HUES48 (cell line): ENCODE results near the gene NR3C1.

Experiments
- H3K27ac ChIP-seq: one replicate; pipeline ENCODE4 v1.7.0; 2013; ENCODE audit warnings: low read depth, low read length, inconsistent platforms
- H3K27me3 ChIP-seq: 2 replicates; pipeline ENCODE4 v1.6.1; 2013; ENCODE audit warnings: mild to moderate bottlenecking, low read length; ENCODE audit not compliant: control insufficient read depth, insufficient read depth
- H3K36me3 ChIP-seq: 2 replicates; pipeline ENCODE4 v1.6.1; 2013; ENCODE audit warnings: low read length; ENCODE audit not compliant: control insufficient read depth, insufficient read depth
- H3K4me1 ChIP-seq: 2 replicates; pipeline ENCODE4 v1.6.1; 2013; ENCODE audit warnings: mild to moderate bottlenecking, low read length; ENCODE audit not compliant: control insufficient read depth, insufficient read depth
- H3K4me3 ChIP-seq: 2 replicates; pipeline ENCODE4 v1.5.1; 2013; ENCODE audit warnings: mild to moderate bottlenecking, low read depth, low read length
- H3K9ac ChIP-seq: 2 replicates; pipeline ENCODE4 v1.6.1; 2013; ENCODE audit warnings: mild to moderate bottlenecking, low read depth, low read length, moderate library complexity
- H3K9me3 ChIP-seq: 2 replicates; pipeline ENCODE4 v1.6.1; 2013; ENCODE audit warnings: low read length; ENCODE audit not compliant: control insufficient read depth, insufficient read depth

Gene NR3C1

DNA sequence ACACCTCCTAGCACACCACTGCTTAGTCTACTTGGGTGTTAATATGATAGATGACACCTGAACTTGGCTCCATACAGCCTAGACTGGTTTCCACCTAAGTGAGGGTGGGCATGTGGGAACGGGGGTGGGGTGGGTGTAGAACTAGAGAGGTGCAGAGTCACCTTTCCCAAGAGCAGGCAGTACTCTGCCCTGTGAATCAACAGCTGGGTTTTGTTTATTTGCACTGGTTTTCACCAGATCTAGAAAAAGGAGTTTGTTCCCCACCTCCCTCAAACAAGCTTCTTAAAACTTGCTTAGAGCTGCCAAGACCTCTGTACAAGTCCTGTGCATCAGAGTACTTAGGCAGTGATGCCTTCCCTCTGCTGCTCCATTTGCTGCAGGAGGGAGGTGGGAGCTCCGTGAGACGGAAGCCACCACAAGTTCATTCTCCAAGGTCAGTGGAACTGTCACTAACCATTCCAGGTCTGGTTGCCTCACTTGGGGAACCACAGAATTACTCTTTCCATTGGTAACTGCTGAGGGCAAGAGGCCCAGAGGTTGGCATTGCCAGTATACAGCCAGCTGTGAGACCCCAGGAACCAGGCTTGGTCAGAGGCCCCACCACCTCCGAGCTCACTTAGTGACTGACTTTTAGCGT is 163.5 kb downstream of the NR3C1 start:
- no peak overlapping the region for H3K27ac ChIP-seq
- no peaks in the 10 kb centered on the region for H3K4me1 ChIP-seq

DNA sequence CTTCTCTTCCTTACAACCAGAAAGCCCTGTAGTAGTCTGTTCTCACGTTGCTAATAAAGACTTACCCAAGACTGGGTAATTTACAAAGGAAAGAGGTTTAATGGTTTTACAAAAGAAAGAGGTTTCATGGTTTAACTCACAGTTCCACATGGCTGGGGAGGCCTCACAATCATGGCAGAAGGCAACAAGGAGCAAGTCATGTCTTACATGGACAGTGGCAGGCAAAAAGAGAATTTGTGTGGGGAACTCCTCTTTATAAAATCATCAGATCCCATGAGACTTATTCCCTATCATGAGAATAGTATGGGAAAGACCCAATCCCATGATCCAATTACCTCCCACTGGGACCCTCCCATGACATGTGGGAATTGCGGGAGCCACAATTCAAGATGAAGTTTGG is 164.9 kb downstream of the NR3C1 start:
- Histone ChIP-seq H3K9ac (no peak overlapping the region), H3K36me3 (no peaks in the 10 kb centered on the region), H3K27me3 (no peaks in the 10 kb centered on the region), H3K27ac (no peak overlapping the region), H3K4me1 (no peaks in the 10 kb centered on the region), H3K4me3 (no peak overlapping the region), H3K9me3 (no peaks in the 10 kb centered on the region)

More for the DNA sequence above, 163.5 kb downstream of the NR3C1 start:
- H3K9ac ChIP-seq: no peak overlapping the region
- H3K4me3 ChIP-seq: no peak overlapping the region
- H3K9me3 ChIP-seq: no peaks in the 10 kb centered on the region
- H3K36me3 ChIP-seq: no peaks in the 10 kb centered on the region
- no peaks in the 10 kb centered on the region for H3K27me3 ChIP-seq

DNA sequence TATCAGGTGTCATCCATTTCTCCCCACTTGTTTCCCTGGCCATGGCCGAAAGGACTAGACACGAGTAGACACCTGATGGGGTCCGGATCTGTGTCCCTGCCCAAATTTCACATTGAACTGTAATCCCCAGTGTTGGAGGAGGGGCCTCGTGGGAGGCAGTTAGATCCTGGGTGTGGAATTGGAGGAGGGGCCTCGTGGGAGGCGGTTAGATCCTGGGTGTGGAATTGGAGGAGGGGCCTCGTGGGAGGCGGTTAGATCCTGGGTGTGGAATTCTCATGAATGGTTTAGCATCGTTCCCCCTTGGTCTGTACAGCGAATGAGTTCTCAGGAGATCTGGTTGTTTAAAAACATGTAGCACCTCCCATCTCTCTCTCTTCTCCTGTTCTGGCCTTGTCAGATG is 165.8 kb downstream of the NR3C1 start:
- Histone ChIP-seq H3K4me3 (no peak overlapping the region), H3K9me3 (no peaks in the 10 kb centered on the region), H3K9ac (no peak overlapping the region), H3K4me1 (no peaks in the 10 kb centered on the region), H3K27ac (no peak overlapping the region), H3K27me3 (no peaks in the 10 kb centered on the region), H3K36me3 (no peaks in the 10 kb centered on the region)

DNA sequence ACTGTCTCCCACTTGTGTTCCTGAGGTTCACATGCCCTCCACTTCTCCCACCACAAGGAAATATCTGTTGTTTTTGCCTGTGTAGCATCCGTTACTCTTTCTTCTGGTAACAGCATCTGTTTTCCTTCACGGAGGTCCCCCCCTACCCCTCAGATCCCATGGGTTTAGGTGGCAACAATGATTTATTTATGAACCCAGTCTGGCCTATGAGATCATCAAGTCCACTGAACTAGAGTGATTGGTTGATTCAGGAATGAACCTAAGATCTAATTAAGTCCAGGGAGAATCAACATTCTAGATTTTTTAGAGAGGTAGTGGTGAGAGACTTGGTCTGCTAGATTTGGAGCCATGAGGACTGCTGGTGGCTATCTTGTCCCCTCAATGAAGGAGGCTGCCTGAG is 166.8 kb downstream of the NR3C1 start:
- Histone ChIP-seq H3K4me3 (no peak overlapping the region), H3K4me1 (no peaks in the 10 kb centered on the region), H3K27me3 (no peaks in the 10 kb centered on the region), H3K9ac (no peak overlapping the region), H3K27ac (no peak overlapping the region), H3K9me3 (no peaks in the 10 kb centered on the region), H3K36me3 (no peaks in the 10 kb centered on the region)

DNA sequence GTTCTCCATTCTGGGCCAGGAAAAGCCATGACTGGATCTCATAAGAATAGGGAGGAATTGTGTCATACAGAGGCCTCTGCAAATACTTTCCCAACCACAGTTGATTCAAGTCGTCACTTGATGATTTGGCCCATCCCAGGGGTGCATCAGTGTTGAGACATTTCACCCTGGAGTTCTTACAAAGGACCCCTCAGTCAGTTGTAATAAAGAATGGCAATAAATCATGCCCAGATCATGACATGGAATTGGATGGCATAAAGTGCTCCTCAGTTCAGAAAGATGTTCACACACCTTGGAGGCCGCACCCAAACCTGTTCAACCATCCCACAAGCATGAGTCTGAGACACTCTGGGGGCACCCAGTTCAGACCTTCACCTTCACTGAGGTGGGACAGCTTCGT is 168.1 kb downstream of the NR3C1 start:
- Histone ChIP-seq H3K36me3 (no peaks in the 10 kb centered on the region), H3K9ac (no peak overlapping the region), H3K4me1 (no peaks in the 10 kb centered on the region), H3K27me3 (no peaks in the 10 kb centered on the region), H3K9me3 (no peaks in the 10 kb centered on the region), H3K4me3 (no peak overlapping the region), H3K27ac (no peak overlapping the region)

DNA sequence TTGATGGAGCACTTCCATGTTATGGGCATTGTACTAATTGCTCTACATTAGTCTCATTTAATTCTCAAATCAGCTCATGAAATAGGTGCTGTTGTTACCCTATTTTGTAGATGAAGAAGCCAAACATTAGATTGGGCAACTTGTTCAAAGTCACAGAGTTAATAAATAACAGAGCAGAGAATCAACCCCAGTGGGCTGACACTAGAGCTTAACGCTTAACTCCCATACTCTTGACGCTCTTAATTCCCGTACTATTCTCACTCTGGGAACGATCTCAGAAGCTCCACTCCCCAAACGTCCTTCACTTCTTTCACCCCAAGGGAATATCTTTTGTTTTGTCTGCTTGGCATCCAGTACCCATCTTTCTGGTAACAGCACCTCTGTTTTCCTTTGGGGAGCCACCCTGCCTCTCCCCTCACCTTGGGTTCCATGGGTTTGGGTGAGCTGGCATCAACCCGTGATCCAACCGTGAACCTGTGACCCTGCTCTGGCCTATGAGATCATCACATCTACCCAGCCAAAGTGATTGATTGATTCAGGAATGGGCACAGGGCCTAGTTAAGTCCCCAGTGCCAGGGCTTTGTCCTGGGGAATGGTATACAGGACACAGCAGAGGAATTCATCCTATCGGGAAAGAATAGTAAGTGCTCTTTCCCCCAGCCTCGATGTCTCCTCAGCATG is 169.2 kb downstream of the NR3C1 start:
- no peaks in the 10 kb centered on the region for H3K36me3 ChIP-seq
- H3K4me3 ChIP-seq: no peak overlapping the region
- H3K9ac ChIP-seq: no peak overlapping the region
- no peak overlapping the region for H3K27ac ChIP-seq
- no peaks in the 10 kb centered on the region for H3K9me3 ChIP-seq
- peaks cover 3% of the 10 kb centered on the region; the same call in 1 of the 2 replicates for H3K4me1 ChIP-seq
- H3K27me3 ChIP-seq: no peaks in the 10 kb centered on the region

DNA sequence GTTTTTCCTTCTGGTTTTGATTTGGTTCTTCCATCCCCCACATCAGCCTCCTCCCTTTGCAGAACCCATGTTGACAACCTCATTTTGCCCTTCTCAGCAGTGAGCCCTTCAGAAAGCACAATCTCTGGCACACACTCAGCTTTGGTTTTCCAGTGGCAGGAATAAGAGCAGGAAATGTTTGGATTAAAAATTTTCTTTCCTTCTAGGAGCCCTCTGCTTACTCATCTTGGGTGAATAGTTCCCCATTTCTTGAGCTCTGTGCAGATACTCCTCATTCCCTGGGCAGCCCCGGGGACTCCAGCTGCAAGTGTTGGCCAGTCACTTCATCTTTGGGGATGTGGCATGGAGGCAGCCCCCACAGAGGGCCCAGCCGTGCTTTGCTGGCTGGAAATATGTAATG is 170.5 kb downstream of the NR3C1 start:
- H3K4me3 ChIP-seq: no peak overlapping the region
- H3K36me3 ChIP-seq: no peaks in the 10 kb centered on the region
- H3K4me1 ChIP-seq: peaks cover 3% of the 10 kb centered on the region; the same call in 1 of the 2 replicates
- H3K27ac ChIP-seq: no peak overlapping the region
- no peaks in the 10 kb centered on the region for H3K9me3 ChIP-seq
- no peak overlapping the region for H3K9ac ChIP-seq
- H3K27me3 ChIP-seq: no peaks in the 10 kb centered on the region

DNA sequence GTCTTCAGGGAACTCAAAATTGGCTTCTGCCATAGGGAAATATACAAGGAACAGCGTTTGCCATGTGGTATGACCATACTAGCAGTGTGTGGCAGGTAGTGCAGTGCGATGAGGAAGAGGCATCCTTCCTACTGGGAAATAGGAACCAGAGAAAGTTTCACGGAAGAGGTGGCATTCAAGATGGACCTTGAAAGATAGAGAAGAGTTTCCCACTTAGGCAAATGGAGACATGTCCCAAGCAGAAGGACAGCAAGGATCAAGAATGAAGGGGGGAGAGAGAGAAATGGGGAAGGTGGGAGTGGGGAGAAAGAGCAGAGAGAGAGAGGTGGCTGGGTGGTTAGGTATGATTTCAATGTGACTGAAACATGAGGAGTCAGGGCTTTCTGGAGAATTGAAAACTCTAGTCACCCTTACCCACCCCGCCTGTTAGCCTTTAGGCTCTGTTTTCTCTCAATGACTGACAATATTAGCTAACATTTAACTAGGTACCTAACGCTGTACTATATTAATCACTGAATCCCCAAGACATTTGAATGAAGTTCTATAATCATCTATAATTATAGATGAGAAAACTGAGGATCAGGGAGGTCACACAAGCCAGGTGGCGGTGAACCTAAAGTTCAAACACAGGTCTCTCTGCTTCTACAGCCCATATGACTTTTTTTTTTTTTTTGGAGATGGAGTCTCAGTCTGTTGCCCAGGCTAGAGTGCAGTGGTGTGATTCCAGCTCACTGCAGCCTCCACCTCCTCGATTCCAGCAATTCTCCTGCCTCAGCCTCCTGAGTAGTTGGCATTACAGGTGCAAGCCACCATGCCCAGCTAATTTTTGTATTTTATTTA is 171.3 kb downstream of the NR3C1 start:
- H3K9me3 ChIP-seq: no peaks in the 10 kb centered on the region
- no peak overlapping the region for H3K9ac ChIP-seq
- H3K27ac ChIP-seq: no peak overlapping the region
- no peaks in the 10 kb centered on the region for H3K36me3 ChIP-seq
- H3K27me3 ChIP-seq: no peaks in the 10 kb centered on the region
- no peak overlapping the region for H3K4me3 ChIP-seq
- peaks cover 3% of the 10 kb centered on the region; the same call in 1 of the 2 replicates for H3K4me1 ChIP-seq

DNA sequence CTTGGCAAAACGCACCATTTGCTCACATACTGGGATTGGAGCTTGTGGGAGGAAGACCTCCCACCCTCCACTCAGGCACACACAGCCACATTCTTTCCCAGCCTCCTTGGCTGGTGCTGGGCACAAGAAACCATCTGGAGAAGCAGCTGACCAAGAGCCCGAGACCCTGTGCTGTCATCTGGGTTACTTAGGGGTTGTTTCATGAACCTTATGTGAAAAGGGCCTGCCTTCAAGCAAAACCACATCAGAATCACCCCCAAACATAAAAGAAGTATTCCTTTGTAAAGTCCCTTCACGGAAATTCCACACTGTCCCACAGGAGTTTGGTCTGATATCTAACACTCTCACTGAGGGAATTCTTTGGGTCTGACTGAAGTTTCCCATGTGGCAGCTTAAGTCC is 172.1 kb downstream of the NR3C1 start:
- Histone ChIP-seq H3K36me3 (no peaks in the 10 kb centered on the region), H3K9ac (no peak overlapping the region), H3K4me1 (peaks cover 3% of the 10 kb centered on the region; the same call in 1 of the 2 replicates), H3K4me3 (no peak overlapping the region), H3K27ac (no peak overlapping the region), H3K9me3 (no peaks in the 10 kb centered on the region), H3K27me3 (no peaks in the 10 kb centered on the region)

DNA sequence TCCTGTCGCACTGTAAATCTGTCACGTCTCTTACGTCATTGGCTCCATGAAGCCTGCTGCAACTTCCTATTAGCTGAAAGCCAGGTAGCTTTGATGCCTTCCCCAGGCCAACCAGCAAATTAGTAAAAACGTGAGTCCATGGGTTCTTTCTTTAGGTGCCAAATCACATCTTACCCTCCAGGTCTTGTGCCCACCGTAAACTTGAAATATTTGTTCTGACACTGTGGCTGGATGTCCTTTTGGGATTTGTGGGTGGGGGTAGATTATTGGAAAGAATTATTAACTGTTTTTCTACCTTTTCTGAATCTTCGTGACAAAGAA is 172.8 kb downstream of the NR3C1 start:
- Histone ChIP-seq H3K27ac (no peak overlapping the region), H3K9ac (no peak overlapping the region), H3K4me1 (peaks cover 3% of the 10 kb centered on the region; the same call in 1 of the 2 replicates), H3K27me3 (no peaks in the 10 kb centered on the region), H3K9me3 (no peaks in the 10 kb centered on the region), H3K4me3 (no peak overlapping the region), H3K36me3 (no peaks in the 10 kb centered on the region)
